ENCODE data around the gene OPA3. TPM values are rescaled to one million over a fixed set of nuclear protein-coding genes. Genes with fewer than 3 reads are reported as not detected.

The OPA3 gene
- total RNA-seq, 2 experiments from 2014 or later: 14.0 to 14.5 TPM

DNA sequence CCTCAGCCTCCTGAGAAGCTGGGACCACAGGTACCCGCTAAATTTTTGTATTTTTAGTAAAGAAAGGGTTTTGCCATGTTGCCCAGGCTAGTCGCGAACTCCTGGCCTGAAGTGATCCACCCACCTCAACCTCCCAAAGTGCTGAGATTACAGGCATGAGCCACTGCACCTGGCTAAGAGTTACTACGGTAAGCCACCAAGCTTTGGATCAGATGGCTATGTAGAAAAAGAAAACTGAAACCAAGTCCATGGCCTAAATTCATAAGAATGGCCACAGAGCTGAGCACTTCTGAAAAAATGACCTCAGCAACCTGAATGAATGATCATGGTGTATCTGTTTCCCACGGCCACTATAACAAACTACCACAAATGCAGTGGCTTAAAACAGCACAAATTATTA, 9.4 kb downstream of the OPA3 start:
- ChIA-PET POLR2A (no interaction called here), CTCF (no interaction called here)

DNA sequence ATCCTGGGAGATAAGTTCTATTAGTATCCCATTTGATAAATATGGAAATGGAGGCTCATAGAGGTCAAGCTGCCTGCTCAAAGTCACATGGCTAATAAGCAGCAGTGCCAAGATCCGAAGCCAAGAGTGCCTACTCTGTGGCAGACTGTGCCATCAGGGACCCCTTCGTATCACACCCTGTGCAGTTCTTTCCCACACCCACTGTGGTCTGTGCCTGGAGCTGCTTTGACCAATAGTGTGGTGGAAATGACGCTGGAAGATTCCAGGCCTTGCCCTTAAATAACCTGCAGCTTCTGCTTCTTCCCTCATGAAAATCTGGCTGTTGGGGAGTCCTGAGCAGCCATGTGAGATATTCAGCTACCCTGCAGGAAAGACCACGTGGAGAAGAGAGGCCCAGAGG, 10.1 kb downstream of the OPA3 start:
- ChIA-PET CTCF (no interaction called here), POLR2A (no interaction called here)

GRCh38 chr19:45571457-45572220, 13.0 kb downstream of the OPA3 start:
- POLR2A ChIA-PET: interaction anchor here (0.6 kb wide), 1 partner anchor 52 kb away, joined by 13 read pairs; no protein-coding TSS in a partner anchor

GRCh38 chr19:45569619-45570421, 14.8 kb downstream of the OPA3 start:
- ChIA-PET POLR2A (no interaction called here), CTCF (interaction anchor here (0.8 to 1.5 kb wide), 2 partner anchors 11 to 13 kb away, joined by 3 to 5 read pairs; no protein-coding TSS in a partner anchor)

More at GRCh38 chr19:45571457-45572220, 13.0 kb downstream of the OPA3 start:
- CTCF ChIA-PET: interaction anchor here (0.6 to 0.9 kb wide), 3 partner anchors 8 to 91 kb away, joined by 3 to 4 read pairs (median 4); no protein-coding TSS in a partner anchor

DNA sequence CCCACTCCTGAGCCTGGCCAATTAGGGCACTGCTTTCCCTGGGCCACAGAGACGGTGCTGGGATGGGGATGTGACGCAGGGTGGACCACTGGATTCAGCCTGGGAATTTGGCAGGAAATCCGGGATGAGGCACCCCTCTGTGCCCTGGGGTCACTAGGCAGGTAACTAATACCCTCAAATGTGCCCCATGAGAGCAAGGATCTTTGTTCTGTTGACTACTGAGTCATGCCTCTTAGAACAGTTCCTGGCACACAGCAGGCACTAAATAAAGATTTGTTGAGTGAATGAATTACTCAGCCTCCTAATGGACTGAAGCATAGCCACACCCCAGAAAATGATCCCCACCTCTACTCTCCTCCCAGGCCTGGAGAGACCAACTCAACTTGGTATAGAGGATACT, 15.9 kb downstream of the OPA3 start:
- CTCF ChIA-PET: interaction anchor here (1.7 kb wide), 1 partner anchor 10 kb away, joined by 10 read pairs; no protein-coding TSS in a partner anchor
- POLR2A ChIA-PET: no interaction called here

- POLR2A ChIA-PET: no interaction called here
These were observed 17.0 kb downstream of the OPA3 start for GRCh38 chr19:45567609-45568008.

DNA sequence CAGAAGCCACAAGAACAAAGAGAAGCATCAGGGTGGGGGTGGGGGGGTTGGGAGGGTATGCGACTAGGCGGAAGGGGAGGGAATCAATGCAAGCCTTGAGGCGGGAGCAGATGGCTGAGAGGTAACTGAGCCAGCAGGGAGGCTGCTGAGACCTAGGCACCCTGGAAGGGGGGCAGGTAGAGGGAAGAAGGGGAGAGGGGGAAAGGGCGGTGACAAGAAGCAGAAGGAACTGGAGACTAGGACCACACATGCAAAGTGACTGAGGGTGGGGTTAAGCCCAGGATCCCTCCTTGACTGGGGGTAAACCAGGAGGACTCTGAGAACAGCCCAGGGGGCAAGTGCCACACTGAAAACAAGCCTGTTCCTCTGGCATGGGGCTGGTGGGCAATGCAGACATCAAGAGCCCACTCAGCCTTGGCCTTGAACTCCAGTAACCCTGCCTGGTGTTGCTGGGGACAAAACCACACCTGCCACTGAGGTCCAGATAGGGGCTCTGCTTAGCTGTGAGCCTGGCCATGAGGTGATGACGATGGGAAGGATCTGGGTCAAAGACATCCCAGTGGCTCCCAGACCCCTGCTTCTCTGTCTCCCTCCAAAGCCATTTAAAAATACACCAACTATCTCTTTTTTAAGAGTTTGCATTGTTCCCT, 20.3 kb downstream of the OPA3 start:
- ChIA-PET CTCF (no interaction called here), POLR2A (interaction anchor here (0.6 kb wide), 1 partner anchor 270 kb away, joined by 3 read pairs; no protein-coding TSS in a partner anchor)

More at GRCh38 chr19:45567609-45568008, 17.0 kb downstream of the OPA3 start:
- CTCF ChIA-PET: interaction anchor here (0.5 to 1.7 kb wide), 2 partner anchors 9 to 31 kb away, joined by 4 to 10 read pairs; no protein-coding TSS in a partner anchor

DNA sequence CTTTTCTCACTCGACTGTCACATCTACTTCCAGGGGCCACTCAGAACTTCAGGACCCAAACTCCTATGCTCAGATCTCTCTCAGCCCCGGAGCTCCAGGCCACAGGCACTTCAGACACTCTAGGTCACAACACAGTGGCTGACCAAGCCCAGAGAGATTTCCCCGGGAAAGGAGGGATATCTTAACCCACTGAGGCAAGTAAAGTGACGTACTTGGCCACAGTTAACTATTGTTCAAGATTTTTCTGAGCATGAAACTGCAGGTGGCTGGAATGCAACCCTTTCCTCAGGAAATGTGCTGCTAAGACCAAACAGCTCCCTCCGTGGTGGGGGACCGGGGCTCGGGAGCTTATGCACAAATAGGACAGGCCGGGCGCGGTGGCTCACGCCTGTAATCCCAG, 23.9 kb downstream of the OPA3 start:
- ChIA-PET CTCF (no interaction called here), POLR2A (no interaction called here)

- CTCF ChIA-PET: no interaction called here
- POLR2A ChIA-PET: no interaction called here
These were observed 24.6 kb downstream of the OPA3 start for GRCh38 chr19:45560038-45560437.

DNA sequence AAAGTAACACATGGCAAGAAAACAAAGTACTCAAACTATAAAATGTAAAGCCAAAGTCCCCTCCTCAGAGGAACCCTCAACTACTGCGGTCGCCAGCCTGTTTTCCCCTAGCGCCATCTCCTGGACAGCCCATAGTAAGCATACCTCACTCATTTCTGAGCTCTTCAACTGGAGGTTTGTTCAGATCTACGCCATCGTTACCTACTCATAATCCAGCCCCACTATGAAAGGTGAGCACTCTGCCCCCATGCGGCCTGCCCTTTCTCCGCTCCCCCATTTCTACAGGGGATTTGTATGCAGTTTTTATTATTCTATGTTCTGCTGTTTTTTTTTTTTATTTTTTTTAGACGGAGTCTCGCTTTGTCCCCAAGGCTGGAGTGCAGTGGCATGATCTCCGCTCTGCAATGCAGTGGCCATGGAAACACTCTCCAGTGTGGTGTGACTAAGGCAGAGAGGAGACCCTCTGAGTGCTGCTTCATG, 26.2 kb downstream of the OPA3 start:
- POLR2A ChIA-PET: no interaction called here

GRCh38 chr19:45556835-45557234, 27.8 kb downstream of the OPA3 start:
- CTCF ChIA-PET: interaction anchor here (1.8 to 2.0 kb wide), 2 partner anchors 26 to 29 kb away, joined by 3 to 4 read pairs; no protein-coding TSS in a partner anchor
- POLR2A ChIA-PET: no interaction called here

More for the DNA sequence above, 26.2 kb downstream of the OPA3 start:
- CTCF ChIA-PET: interaction anchor here (0.5 to 2.3 kb wide), 25 partner anchors 9 to 210 kb away, joined by 3 to 10 read pairs (median 3); partner anchors contain the start of gene EML2

DNA sequence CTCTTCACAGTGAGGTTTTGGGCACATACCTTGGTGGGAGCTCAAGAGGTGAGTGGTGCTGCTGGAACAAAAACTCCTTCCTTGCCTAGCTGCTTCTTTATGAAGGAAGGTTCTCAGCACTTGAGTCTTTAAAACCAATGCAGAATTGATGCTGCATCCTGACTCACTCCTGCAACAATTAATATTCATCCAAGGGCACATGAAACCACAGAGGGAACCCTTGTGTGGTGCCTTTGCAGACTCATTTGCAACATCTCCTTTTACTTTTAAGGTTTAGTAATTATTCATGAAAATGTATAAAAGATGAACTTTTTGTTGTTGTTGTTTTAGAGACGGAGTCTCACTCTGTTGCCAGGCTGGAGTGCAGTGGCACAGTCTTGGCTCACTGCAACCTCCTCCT, 30.1 kb downstream of the OPA3 start:
- ChIA-PET CTCF (interaction anchor here (1.2 kb wide), 1 partner anchor 56 kb away, joined by 3 read pairs; the partner anchor contains the start of gene PPM1N), POLR2A (no interaction called here)

DNA sequence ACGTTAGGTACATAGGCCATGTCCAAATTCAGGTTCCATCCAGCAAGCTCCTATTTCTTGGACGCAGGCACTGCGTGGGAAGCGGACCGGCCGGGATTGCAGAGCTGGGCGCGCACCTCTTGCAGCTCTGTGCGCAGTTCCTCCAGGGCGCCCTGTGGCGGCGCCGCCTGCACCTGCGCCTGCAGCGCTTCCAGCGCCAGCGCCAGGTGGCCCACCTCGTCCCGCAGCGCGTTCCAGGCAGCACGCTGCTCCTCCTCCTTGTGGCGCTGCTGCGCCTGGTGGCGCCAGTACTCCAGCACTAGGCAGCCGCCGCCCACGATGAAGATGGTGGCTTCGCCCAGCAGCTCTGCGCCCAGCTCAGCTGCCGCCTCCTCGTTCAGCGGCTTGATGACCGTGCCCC, 31.1 kb downstream of the OPA3 start:
- ChIA-PET CTCF (interaction anchor here (1.0 to 1.2 kb wide), 2 partner anchors 55 to 114 kb away, joined by 3 read pairs; partner anchors contain the start of gene PPM1N), POLR2A (interaction anchor here (0.5 kb wide), 1 partner anchor 1808 kb away, joined by 11 read pairs; no protein-coding TSS in a partner anchor)

DNA sequence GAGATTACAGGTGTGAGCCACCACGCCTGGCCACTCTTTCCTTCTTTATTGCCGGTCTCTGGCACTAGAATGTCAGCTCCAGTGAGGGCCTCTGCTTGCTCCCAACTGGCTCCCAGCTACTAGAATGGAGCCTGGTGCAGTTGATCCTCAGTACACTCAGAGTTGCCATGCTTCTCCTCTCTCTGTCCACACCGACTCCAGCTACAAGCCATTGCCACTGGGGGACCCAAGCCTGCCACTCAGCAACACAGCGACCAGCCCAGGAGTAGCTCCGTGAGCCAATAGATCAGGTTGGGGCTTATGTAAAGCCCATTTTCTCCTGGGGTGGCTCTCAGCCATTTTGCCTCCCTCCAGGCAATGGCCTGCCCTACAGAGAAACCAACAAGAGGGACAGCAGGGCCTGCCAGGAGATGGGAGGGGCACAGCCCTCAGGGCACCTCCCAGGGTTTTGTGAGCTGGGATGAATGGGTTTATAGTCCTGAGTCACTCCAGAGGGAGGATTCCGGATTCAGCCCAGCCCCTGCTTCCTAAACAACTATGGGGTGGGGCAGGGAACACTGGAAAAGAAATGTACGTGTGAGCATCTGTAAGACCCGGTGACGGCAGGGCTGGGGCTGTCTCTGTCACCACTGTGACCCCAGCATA, 36.5 kb downstream of the OPA3 start:
- POLR2A ChIA-PET: no interaction called here
- CTCF ChIA-PET: interaction anchor here (2.2 kb wide), 1 partner anchor 10 kb away, joined by 6 read pairs; no protein-coding TSS in a partner anchor

DNA sequence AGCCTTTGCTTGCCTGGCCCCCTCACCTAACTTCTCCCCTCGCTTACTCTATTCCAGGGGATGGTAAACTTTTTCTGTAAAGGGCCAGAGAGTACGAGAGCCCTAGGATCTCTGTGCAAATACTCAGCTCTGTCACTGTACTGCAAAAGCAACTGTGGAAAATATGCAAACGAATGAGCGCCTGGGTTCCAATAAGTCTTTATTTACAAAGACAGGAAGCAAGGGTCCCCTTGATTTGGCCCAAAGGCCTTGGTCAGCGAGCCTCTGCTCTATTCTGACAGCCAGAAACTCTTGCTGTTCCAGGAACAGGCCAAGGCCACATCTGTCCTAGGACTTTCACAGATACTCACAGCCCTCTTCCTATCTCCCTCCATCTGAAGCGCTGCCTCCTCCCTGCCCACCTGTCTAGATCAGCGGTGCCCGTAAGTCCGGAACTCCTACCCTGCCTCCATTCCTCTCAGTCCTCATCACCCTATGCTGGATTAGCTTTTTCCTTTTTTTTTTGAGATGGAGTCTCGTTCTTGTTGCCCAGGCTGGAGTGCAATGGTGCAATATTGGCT, 37.3 kb downstream of the OPA3 start:
- ChIA-PET CTCF (interaction anchor here (0.6 kb wide), 1 partner anchor 85 kb away, joined by 3 read pairs; no protein-coding TSS in a partner anchor), POLR2A (no interaction called here)

GRCh38 chr19:45542234-45542668, 42.4 kb downstream of the OPA3 start:
- CTCF ChIA-PET: no interaction called here
- POLR2A ChIA-PET: no interaction called here

- CTCF ChIA-PET: interaction anchor here (0.7 to 0.9 kb wide), 2 partner anchors 16 to 1465 kb away, joined by 3 read pairs; no protein-coding TSS in a partner anchor
These were observed 45.1 kb downstream of the OPA3 start for GRCh38 chr19:45539459-45539858.

GRCh38 chr19:45531349-45531748, 53.3 kb downstream of the OPA3 start:
- POLR2A ChIA-PET: no interaction called here
- CTCF ChIA-PET: interaction anchor here (0.6 to 2.1 kb wide), 3 partner anchors 14 to 112 kb away, joined by 3 to 4 read pairs (median 3); no protein-coding TSS in a partner anchor

More at GRCh38 chr19:45539459-45539858, 45.1 kb downstream of the OPA3 start:
- POLR2A ChIA-PET: no interaction called here

All from activated CD8-positive, alpha-beta memory T cell treated with anti-CD3 and anti-CD28 coated beads for 36 hours (primary cell).